Measurements from ENCODE around the gene OR1A1.

DNA sequence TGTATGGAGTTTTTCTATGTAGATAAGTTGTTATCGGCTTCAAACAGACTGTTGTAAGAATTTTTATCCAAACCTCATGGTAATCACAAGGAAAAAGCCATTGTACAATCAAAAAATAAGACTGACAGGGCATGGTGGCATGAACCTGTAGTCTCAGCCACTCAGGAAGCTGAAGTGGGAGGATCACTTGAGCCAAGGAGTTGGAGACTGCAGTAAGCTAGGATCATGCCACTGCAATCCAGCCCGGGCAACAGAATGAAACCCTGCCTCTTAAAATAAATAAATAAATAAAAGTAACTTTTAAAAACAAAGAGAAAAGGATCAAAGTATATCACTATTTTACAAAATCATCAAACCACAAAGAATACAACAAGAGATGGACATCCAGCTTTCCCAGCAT is 14.4 kb downstream of the OR1A1 start:
- TF ChIP-seq EP300 (IDR thresholded peaks at IDR 0.05): no peak
- TF ChIP-seq POLR2AphosphoS5 (IDR thresholded peaks at IDR 0.05): no peak
- TF ChIP-seq, protein P1, sequence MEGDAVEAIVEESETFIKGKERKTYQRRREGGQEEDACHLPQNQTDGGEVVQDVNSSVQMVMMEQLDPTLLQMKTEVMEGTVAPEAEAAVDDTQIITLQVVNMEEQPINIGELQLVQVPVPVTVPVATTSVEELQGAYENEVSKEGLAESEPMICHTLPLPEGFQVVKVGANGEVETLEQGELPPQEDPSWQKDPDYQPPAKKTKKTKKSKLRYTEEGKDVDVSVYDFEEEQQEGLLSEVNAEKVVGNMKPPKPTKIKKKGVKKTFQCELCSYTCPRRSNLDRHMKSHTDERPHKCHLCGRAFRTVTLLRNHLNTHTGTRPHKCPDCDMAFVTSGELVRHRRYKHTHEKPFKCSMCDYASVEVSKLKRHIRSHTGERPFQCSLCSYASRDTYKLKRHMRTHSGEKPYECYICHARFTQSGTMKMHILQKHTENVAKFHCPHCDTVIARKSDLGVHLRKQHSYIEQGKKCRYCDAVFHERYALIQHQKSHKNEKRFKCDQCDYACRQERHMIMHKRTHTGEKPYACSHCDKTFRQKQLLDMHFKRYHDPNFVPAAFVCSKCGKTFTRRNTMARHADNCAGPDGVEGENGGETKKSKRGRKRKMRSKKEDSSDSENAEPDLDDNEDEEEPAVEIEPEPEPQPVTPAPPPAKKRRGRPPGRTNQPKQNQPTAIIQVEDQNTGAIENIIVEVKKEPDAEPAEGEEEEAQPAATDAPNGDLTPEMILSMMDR (IDR thresholded peaks at IDR 0.05): no peak
- TF ChIP-seq POLR2A (IDR thresholded peaks at IDR 0.05): no peak
